ENCODE measurements around the gene GAPDH.

Gene GAPDH

DNA sequence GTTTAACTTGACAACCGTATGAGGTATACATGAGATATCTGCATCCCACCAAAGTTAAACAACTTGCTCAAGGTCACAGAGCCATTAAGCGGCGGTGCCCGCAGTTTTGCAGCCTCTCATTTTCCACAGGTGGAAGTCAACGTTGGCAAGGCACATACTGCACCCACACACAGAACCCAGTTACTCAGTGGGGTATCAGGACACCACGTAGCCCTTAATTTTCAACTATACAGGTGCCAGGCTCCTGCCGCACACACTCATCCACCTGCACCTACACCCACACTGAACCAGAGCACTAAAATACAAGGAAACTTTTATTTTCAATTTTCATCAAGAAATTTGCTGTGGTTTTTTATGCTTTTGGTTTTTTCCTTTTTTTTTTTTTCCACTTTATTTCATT is 35.5 kb downstream of the GAPDH start:
- Mint-ChIP-seq H3K4me1 (peaks cover 34% of the 10 kb centered on the region), H3K4me3 (peak overlapping the region; percentile 81 to 100 (median 100)), H3K27ac (peak overlapping the region; percentile 57 to 60 (median 60)), H3K27me3 (ENCODE audit: low read depth) (peaks cover 4% of the 10 kb centered on the region), H3K9me3 (no peaks in the 10 kb centered on the region), H3K36me3 (ENCODE audit: low read depth) (peaks cover 72% of the 10 kb centered on the region)
- TF ChIP-seq, protein P1, sequence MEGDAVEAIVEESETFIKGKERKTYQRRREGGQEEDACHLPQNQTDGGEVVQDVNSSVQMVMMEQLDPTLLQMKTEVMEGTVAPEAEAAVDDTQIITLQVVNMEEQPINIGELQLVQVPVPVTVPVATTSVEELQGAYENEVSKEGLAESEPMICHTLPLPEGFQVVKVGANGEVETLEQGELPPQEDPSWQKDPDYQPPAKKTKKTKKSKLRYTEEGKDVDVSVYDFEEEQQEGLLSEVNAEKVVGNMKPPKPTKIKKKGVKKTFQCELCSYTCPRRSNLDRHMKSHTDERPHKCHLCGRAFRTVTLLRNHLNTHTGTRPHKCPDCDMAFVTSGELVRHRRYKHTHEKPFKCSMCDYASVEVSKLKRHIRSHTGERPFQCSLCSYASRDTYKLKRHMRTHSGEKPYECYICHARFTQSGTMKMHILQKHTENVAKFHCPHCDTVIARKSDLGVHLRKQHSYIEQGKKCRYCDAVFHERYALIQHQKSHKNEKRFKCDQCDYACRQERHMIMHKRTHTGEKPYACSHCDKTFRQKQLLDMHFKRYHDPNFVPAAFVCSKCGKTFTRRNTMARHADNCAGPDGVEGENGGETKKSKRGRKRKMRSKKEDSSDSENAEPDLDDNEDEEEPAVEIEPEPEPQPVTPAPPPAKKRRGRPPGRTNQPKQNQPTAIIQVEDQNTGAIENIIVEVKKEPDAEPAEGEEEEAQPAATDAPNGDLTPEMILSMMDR (IDR thresholded peaks at IDR 0.05; ENCODE audit: unreplicated experiment in 3 of 3): no peak

DNA sequence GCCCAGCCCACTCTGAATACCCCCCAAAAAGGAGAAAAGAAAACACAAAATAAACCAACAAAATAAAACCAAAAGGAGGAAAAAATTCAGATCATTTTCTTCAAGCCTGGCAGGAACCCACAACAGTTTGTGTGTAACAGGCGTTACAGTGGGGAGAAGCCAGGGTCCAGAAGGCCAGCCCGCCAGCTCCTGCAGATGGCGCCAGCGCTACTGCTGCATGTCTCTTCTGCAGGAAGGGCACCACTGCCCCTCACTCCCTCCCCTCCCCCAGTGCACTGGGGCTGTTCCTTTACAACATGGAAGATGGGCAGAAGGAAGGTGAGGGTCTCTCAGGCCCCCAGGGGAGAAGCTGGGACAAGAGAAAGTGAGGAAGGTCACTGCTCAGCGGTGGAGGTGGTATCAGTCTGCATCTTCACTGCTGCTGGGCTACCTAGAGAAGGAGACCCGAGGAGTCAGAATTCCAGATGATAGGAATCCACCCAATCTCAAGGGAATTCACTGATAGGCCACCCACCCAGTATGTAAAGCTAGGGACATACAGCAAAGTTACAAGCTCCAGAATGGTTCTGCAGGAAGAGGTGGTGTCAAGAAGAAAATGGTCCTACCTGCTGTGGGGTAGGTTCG is 36.1 kb downstream of the GAPDH start:
- TF ChIP-seq, protein P1 (IDR thresholded peaks at IDR 0.05; ENCODE audit: unreplicated experiment in 3 of 3): peak; percentile 32 to 42 (median 39)
- Mint-ChIP-seq H3K36me3 (ENCODE audit: low read depth) (peaks cover 74% of the 10 kb centered on the region), H3K9me3 (no peaks in the 10 kb centered on the region), H3K27me3 (ENCODE audit: low read depth) (peaks cover 4% of the 10 kb centered on the region), H3K4me1 (peaks cover 37% of the 10 kb centered on the region), H3K4me3 (peak overlapping the region; percentile 81 to 100 (median 100)), H3K27ac (peak overlapping the region; percentile 57 to 60 (median 60))

DNA sequence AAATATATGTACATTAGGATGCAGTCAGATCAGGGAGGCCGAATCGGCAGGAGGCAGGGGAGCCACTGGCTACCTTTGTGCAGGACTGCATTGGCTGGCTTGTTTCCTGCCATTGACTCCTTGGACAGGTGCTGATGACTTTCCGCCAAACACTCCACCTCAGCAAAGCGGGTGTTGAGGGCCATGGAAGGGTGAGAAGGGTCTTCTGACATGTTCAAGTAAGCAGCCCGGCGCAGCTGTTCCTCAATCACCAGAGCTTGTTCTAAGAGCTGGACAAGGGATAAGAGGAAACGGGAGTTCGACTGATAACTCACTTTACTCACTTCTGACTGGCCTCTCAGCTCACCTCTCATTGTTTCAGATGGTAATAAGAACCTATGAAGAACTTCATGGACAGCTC is 38.7 kb downstream of the GAPDH start:
- Mint-ChIP-seq H3K9me3 (no peaks in the 10 kb centered on the region), H3K4me1 (peaks cover 29% of the 10 kb centered on the region), H3K27ac (peak overlapping the region in 1 of 3 experiments; percentile 59), H3K27me3 (ENCODE audit: low read depth) (peaks cover 2% of the 10 kb centered on the region), H3K4me3 (no peak overlapping the region), H3K36me3 (ENCODE audit: low read depth) (peaks cover 77% of the 10 kb centered on the region)
- TF ChIP-seq, protein P1 (IDR thresholded peaks at IDR 0.05; ENCODE audit: unreplicated experiment in 3 of 3): no peak

DNA sequence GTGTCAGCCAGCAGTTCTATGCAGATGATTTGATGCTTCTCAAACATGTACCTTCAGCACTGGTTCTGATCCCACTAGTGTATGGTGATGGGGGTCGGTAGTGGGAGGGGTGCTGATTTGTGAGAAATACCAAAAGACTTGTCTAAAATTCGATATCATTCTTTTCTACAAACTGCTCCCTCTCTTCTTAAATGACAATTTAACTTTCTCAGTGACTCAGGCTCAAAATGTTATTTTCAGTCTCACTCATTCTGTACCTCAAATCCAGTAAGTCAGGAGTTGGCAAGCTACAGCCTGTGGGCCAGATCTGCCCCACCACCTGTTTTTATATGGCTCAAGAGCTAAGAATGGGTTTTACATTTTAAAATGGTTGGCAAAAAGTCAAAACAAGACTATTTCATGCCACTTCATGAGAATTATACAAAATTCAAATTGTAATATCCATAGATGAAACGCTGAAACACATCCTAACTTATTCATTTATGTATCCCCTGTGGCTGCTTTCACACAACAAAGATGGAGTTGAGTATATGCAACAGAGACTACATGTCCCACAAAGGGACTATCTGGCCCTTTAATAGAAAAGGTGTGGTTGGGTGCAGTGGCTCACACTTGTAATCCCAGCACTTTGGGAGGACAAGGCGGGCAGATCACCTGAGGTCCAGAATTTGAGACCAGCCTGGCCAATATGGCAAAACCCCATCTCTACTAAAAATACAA is 40.4 kb downstream of the GAPDH start:
- H3K27ac Mint-ChIP-seq: peak overlapping the region in 1 of 3 experiments; percentile 75
- no peaks in the 10 kb centered on the region for H3K9me3 Mint-ChIP-seq
- peaks cover 25% of the 10 kb centered on the region for H3K4me1 Mint-ChIP-seq
- H3K27me3 Mint-ChIP-seq (ENCODE audit: low read depth): no peaks in the 10 kb centered on the region
- H3K4me3 Mint-ChIP-seq: peak overlapping the region in 1 of 3 experiments; percentile 53
- TF ChIP-seq, protein P1 (IDR thresholded peaks at IDR 0.05; ENCODE audit: unreplicated experiment in 3 of 3): no peak
- peaks cover 77% of the 10 kb centered on the region for H3K36me3 Mint-ChIP-seq (ENCODE audit: low read depth)

DNA sequence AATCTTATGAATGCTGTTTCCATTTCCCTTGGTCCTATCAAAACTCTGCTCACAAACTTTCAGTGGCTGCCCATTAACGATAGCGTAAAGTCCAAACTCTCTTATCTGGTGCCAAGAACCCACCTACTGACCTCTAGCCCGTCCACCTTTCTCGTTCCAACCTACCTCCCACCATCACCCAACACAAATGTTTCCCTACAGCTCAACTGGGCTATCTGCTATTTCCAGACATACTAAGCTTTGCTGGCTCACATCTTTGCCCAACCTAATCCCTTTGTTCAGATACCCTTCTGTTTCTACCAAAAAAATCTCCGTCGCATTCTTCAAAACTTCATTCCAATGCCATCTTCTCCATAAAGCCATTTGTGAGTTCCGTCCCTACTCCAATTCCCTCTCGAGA is 41.3 kb downstream of the GAPDH start:
- TF ChIP-seq, protein P1 (IDR thresholded peaks at IDR 0.05; ENCODE audit: unreplicated experiment in 3 of 3): no peak
- peaks cover 73% of the 10 kb centered on the region for H3K36me3 Mint-ChIP-seq (ENCODE audit: low read depth)
- no peaks in the 10 kb centered on the region for H3K9me3 Mint-ChIP-seq
- H3K4me1 Mint-ChIP-seq: peaks cover 25% of the 10 kb centered on the region
- peak overlapping the region in 1 of 3 experiments; percentile 19 for H3K4me3 Mint-ChIP-seq
- peak overlapping the region in 1 of 3 experiments; percentile 29 for H3K27ac Mint-ChIP-seq
- no peaks in the 10 kb centered on the region for H3K27me3 Mint-ChIP-seq (ENCODE audit: low read depth)
